HEK293 (cell line): ENCODE results near the gene RNASEH1.
A peak's percentile ranks its signal among the peaks of the same experiment; 100 is the strongest.

ENCODE experiments used
- CTCF ChIA-PET: fragments of 350-600 bp; formaldehyde crosslinking; extraction: SDS; loops from one replicate; lab custom pipeline; 2021; ENCODE audit warnings: antibody characterized with exemption; lab: Yijun Ruan, JAX
- POLR2A ChIA-PET: fragments of 300-600 bp; formaldehyde crosslinking; extraction: SDS; loops from one replicate; lab custom pipeline; 2020; ENCODE audit warnings: antibody characterized with exemption, inconsistent platforms; lab: Yijun Ruan, JAX
- H3K27ac ChIP-seq: fragments of 200-500 bp; sonication (Bioruptor generic); 2 replicates; pipeline ENCODE4 v1.5.1; 2014; ENCODE audit warnings: low read depth, low read length, control low read depth, inconsistent platforms; ENCODE audit errors: extremely low read depth
- H3K36me3 ChIP-seq, 2 experiments: fragments of 200-500 bp in 1 of 2; sonication (Bioruptor generic) in 1 of 2; 1 replicate in 1 of 2; 2 replicates in 1 of 2; pipeline ENCODE4 v1.5.1; 2014 to 2017; ENCODE audit warnings: inconsistent platforms in 2 of 2, low read length in 2 of 2; ENCODE audit not compliant: control insufficient read depth in 2 of 2, insufficient read depth in 1 of 2
- H3K4me1 ChIP-seq: fragments of 200-500 bp; sonication (Bioruptor generic); 2 replicates; pipeline ENCODE4 v1.5.1; 2014; ENCODE audit warnings: mild to moderate bottlenecking, low read length, inconsistent platforms; ENCODE audit not compliant: control insufficient read depth, insufficient read depth
- H3K4me3 ChIP-seq: 2 replicates; pipeline ENCODE4 v1.5.1; 2011; ENCODE audit warnings: low read depth, mild to moderate bottlenecking, control low read depth, low read length, moderate library complexity
- H3K9me3 ChIP-seq: fragments of 200-500 bp; sonication (Bioruptor generic); 2 replicates; pipeline ENCODE4 v1.5.1; 2014; ENCODE audit warnings: low read depth, low read length, inconsistent platforms; ENCODE audit not compliant: control insufficient read depth, insufficient read depth
- BCL11B ChIP-seq: fragments of 450-650 bp; formaldehyde crosslinking; IDR thresholded peaks from 2 replicates; pipeline ENCODE4 v1.5.1; 2016; ENCODE audit warnings: low read depth, missing biosample characterization, missing genetic modification characterization
- EGR2 ChIP-seq: fragments of 450-650 bp; formaldehyde crosslinking; IDR thresholded peaks from 2 replicates; pipeline ENCODE4 v1.5.1; 2016; ENCODE audit warnings: low read depth, missing biosample characterization, missing genetic modification characterization
- IKZF3 ChIP-seq: fragments of 450-650 bp; IDR thresholded peaks from 2 replicates; pipeline ENCODE4 v1.5.0; 2018; ENCODE audit warnings: missing biosample characterization, mild to moderate bottlenecking, missing genetic modification characterization, moderate library complexity
- KLF1 ChIP-seq: fragments of 450-650 bp; formaldehyde crosslinking; IDR thresholded peaks from 2 replicates; pipeline ENCODE4 v1.5.1; 2016; ENCODE audit warnings: missing biosample characterization, missing genetic modification characterization
- KLF9 ChIP-seq: fragments of 450-650 bp; formaldehyde crosslinking; IDR thresholded peaks from 2 replicates; pipeline ENCODE4 v1.5.1; 2016; ENCODE audit warnings: missing biosample characterization, missing genetic modification characterization, low read depth
- OVOL3 ChIP-seq: fragments of 450-650 bp; formaldehyde crosslinking; IDR thresholded peaks from 2 replicates; pipeline ENCODE4 v1.5.1; 2016; ENCODE audit warnings: missing biosample characterization, missing genetic modification characterization
- YY1 ChIP-seq: fragments of 450-650 bp; formaldehyde crosslinking; IDR thresholded peaks from 2 replicates; pipeline ENCODE4 v1.5.1; 2018; ENCODE audit warnings: missing biosample characterization, missing genetic modification characterization
- YY2 ChIP-seq: fragments of 450-650 bp; formaldehyde crosslinking; IDR thresholded peaks from 2 replicates; pipeline ENCODE4 v1.5.1; 2016; ENCODE audit warnings: missing biosample characterization, missing genetic modification characterization
- ZFHX2 ChIP-seq: fragments of 450-650 bp; formaldehyde crosslinking; conservative IDR thresholded peaks from 2 replicates; pipeline ENCODE4 v1.5.1; 2016; ENCODE audit warnings: missing biosample characterization, missing genetic modification characterization
- ZNF175 ChIP-seq: fragments of 450-650 bp; formaldehyde crosslinking; IDR thresholded peaks from 2 replicates; pipeline ENCODE4 v1.5.1; 2016; ENCODE audit warnings: missing biosample characterization, missing genetic modification characterization
- ZNF292 ChIP-seq: fragments of 450-650 bp; formaldehyde crosslinking; IDR thresholded peaks from 2 replicates; pipeline ENCODE4 v1.5.1; 2016; ENCODE audit warnings: low read depth, missing biosample characterization, missing genetic modification characterization, borderline replicate concordance
- ZNF324 ChIP-seq: fragments of 450-650 bp; formaldehyde crosslinking; IDR thresholded peaks from 2 replicates; pipeline ENCODE4 v1.5.1; 2016; ENCODE audit warnings: missing biosample characterization, missing genetic modification characterization
- ZNF391 ChIP-seq: fragments of 450-650 bp; formaldehyde crosslinking; IDR thresholded peaks from 2 replicates; pipeline ENCODE4 v1.5.1; 2016; ENCODE audit warnings: low read depth, missing biosample characterization, missing genetic modification characterization, borderline replicate concordance
- ZNF394 ChIP-seq: fragments of 450-650 bp; formaldehyde crosslinking; IDR thresholded peaks from 2 replicates; pipeline ENCODE4 v1.5.1; 2016; ENCODE audit warnings: missing biosample characterization, missing genetic modification characterization, mild to moderate bottlenecking, moderate library complexity, borderline replicate concordance
- ZNF416 ChIP-seq: fragments of 450-650 bp; formaldehyde crosslinking; IDR thresholded peaks from 2 replicates; pipeline ENCODE4 v1.5.1; 2016; ENCODE audit warnings: missing biosample characterization, missing genetic modification characterization
- ZNF623 ChIP-seq: fragments of 450-650 bp; formaldehyde crosslinking; IDR thresholded peaks from 2 replicates; pipeline ENCODE4 v1.5.1; 2016; ENCODE audit warnings: missing biosample characterization, missing genetic modification characterization
- ZNF830 ChIP-seq: fragments of 450-650 bp; IDR thresholded peaks from 2 replicates; pipeline ENCODE4 v1.5.0; 2018; ENCODE audit warnings: missing biosample characterization, missing genetic modification characterization, low read depth, mild to moderate bottlenecking, moderate library complexity
- TF ChIP-seq, protein P1 (sequence below): fragments of 450-650 bp; formaldehyde crosslinking; IDR thresholded peaks from 2 replicates; pipeline ENCODE4; 2016; ENCODE audit warnings: missing biosample characterization, missing genetic modification characterization
- TF ChIP-seq, protein P2 (sequence below): fragments of 450-650 bp; formaldehyde crosslinking; IDR thresholded peaks from 2 replicates; pipeline ENCODE4 v1.5.1; 2016; ENCODE audit warnings: missing biosample characterization, missing genetic modification characterization
- TF ChIP-seq, protein P3 (sequence below): fragments of 450-650 bp; formaldehyde crosslinking; IDR thresholded peaks from 2 replicates; pipeline ENCODE4 v1.5.1; 2016; ENCODE audit warnings: missing biosample characterization, missing genetic modification characterization

The RNASEH1 gene

GRCh38 chr2:3598912-3599854, 41.0 kb upstream of the RNASEH1 start:
- TF ChIP-seq ZNF830 (tag by site-specific recombination) (no peak), YY2 (tag by site-specific recombination) (no peak), ZNF292 (tag by site-specific recombination) (no peak), ZNF394 (tag by site-specific recombination) (no peak), OVOL3 (tag by site-specific recombination) (no peak), KLF9 (tag by site-specific recombination) (no peak), ZNF391 (no peak), ZNF623 (tag by site-specific recombination) (no peak)
- TF ChIP-seq, protein P1, sequence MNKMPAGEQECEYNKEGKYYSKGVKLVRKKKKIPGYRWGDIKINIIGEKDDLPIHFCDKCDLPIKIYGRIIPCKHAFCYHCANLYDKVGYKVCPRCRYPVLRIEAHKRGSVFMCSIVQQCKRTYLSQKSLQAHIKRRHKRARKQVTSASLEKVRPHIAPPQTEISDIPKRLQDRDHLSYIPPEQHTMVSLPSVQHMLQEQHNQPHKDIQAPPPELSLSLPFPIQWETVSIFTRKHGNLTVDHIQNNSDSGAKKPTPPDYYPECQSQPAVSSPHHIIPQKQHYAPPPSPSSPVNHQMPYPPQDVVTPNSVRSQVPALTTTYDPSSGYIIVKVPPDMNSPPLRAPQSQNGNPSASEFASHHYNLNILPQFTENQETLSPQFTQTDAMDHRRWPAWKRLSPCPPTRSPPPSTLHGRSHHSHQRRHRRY, result no peak
- H3K27ac ChIP-seq, result no peak overlapping the region
- ChIA-PET POLR2A (interaction anchor here (0.8 kb wide), 1 partner anchor 11 kb away, joined by 3 read pairs; no protein-coding TSS in a partner anchor), CTCF (no interaction called here)
- H3K9me3 ChIP-seq, result no peaks in the 10 kb centered on the region
- H3K36me3 ChIP-seq, result no peaks in the 10 kb centered on the region
- no peaks in the 10 kb centered on the region for H3K4me1 ChIP-seq
- H3K4me3 ChIP-seq, result no peak overlapping the region

DNA sequence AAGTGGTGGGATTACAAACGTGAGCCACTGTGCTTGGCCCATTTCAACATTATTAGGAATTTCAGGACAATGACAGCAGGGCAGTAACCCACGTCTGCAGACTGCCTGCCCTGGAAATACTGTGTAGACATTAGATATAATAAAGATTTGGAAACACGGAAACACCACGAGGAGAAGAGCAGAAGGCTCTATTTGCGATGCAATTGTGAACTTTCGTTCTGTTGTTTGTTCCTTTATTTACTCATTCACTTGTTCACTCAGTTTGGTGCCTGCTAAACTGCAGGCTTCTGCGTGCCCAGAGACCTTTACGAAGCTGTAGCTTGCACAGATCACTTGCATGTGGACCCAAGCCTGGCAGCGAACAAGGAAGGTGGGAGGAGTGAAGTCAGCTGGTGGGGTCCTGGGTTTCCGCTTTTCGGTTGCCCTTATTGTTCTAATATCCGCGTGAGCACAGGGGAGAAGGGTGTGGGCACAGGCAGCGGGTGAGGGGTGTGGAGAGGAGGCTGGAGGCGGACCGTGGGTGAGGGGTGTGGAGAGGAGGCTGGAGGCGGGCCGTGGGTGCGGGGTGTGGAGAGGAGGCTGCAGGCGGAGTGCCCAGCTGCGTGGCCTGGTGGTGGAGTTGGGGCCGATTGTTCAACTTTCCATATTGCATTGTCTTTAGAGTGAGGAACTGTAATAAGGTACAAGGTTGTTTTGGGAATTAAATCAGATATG, 40.2 kb upstream of the RNASEH1 start:
- peak; percentile 98 for TF ChIP-seq EGR2 (tag by site-specific recombination)
- peak; percentile 96 for TF ChIP-seq ZFHX2
- TF ChIP-seq BCL11B, result no peak
- peak; percentile 85 for TF ChIP-seq KLF1 (tag by site-specific recombination)
- ChIA-PET POLR2A (no interaction called here), CTCF (no interaction called here)
- Histone ChIP-seq H3K9me3 (no peaks in the 10 kb centered on the region), H3K4me3 (no peak overlapping the region), H3K36me3 (no peaks in the 10 kb centered on the region), H3K4me1 (no peaks in the 10 kb centered on the region), H3K27ac (no peak overlapping the region)

DNA sequence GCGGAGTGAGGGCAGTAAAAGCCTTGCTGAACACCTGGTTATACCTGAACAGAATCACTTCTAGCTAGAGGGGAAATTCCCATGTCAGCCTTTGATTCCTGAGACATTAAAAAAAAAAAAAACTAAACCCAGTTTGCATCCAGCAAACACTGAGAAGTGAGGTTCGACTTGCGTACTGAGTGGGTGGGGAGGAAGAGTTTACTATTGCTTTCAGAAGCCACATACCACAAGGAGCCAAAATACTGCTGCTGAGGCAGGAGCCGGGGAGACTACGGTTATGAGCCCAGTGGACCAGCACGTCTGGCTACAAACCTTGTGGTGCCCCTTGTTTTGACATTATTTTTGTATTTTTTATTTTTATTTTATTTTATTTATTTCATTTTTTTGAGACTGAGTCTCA, 39.4 kb upstream of the RNASEH1 start:
- TF ChIP-seq, protein P2, sequence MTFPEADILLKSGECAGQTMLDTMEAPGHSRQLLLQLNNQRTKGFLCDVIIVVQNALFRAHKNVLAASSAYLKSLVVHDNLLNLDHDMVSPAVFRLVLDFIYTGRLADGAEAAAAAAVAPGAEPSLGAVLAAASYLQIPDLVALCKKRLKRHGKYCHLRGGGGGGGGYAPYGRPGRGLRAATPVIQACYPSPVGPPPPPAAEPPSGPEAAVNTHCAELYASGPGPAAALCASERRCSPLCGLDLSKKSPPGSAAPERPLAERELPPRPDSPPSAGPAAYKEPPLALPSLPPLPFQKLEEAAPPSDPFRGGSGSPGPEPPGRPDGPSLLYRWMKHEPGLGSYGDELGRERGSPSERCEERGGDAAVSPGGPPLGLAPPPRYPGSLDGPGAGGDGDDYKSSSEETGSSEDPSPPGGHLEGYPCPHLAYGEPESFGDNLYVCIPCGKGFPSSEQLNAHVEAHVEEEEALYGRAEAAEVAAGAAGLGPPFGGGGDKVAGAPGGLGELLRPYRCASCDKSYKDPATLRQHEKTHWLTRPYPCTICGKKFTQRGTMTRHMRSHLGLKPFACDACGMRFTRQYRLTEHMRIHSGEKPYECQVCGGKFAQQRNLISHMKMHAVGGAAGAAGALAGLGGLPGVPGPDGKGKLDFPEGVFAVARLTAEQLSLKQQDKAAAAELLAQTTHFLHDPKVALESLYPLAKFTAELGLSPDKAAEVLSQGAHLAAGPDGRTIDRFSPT (tag by site-specific recombination), result no peak
- TF ChIP-seq, protein P3, sequence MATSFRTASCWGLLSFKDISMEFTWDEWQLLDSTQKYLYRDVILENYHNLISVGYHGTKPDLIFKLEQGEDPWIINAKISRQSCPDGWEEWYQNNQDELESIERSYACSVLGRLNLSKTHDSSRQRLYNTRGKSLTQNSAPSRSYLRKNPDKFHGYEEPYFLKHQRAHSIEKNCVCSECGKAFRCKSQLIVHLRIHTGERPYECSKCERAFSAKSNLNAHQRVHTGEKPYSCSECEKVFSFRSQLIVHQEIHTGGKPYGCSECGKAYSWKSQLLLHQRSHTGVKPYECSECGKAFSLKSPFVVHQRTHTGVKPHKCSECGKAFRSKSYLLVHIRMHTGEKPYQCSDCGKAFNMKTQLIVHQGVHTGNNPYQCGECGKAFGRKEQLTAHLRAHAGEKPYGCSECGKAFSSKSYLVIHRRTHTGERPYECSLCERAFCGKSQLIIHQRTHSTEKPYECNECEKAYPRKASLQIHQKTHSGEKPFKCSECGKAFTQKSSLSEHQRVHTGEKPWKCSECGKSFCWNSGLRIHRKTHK (tag by site-specific recombination), result no peak
- TF ChIP-seq IKZF3 (tag by site-specific recombination), result no peak
- TF ChIP-seq ZNF324 (tag by site-specific recombination), result no peak
- TF ChIP-seq YY1, result no peak
- TF ChIP-seq ZNF175 (tag by site-specific recombination), result no peak
- no peak for TF ChIP-seq ZNF416 (tag by site-specific recombination)
- TF ChIP-seq KLF1 (tag by site-specific recombination), result no peak
- TF ChIP-seq, all 188 proteins: peak for 0
- Histone ChIP-seq H3K36me3 (no peaks in the 10 kb centered on the region), H3K4me3 (no peak overlapping the region), H3K4me1 (no peaks in the 10 kb centered on the region), H3K27ac (no peak overlapping the region), H3K9me3 (no peaks in the 10 kb centered on the region)
- CTCF ChIA-PET, result no interaction called here
- POLR2A ChIA-PET, result no interaction called here
